Suppressor macrophage (primary cell): Measurements from ENCODE around the gene LMO4.
A peak's percentile ranks its signal among the peaks of the same experiment; 100 is the strongest.

Experiments used
- DNase-seq, 4 experiments: peaks; one replicate each; pipeline ENCODE4 v3.0.0-alpha.2; 2020 to 2022

The LMO4 gene

GRCh38 chr1:87362063-87362833 lies 33.6 kb downstream of the LMO4 start:
- no peak for DNase-seq

GRCh38 chr1:87362834-87363426 lies 34.2 kb downstream of the LMO4 start:
- no peak for DNase-seq

GRCh38 chr1:87367549-87367948 lies 38.9 kb downstream of the LMO4 start:
- no peak for DNase-seq

- DNase-seq: no peak
These were observed 40.2 kb downstream of the LMO4 start for GRCh38 chr1:87368907-87369306.

- DNase-seq: no peak
These were observed 41.2 kb downstream of the LMO4 start for GRCh38 chr1:87369736-87370478.

- DNase-seq: peak; percentile 9 to 60 (median 39)
These were observed 41.9 kb downstream of the LMO4 start for GRCh38 chr1:87370544-87370943.

GRCh38 chr1:87379306-87379705 lies 50.6 kb downstream of the LMO4 start:
- no peak for DNase-seq

GRCh38 chr1:87386217-87386790 lies 57.6 kb downstream of the LMO4 start:
- no peak for DNase-seq

- peak in 1 of 4 experiments; percentile 16 for DNase-seq
These were observed 59.7 kb downstream of the LMO4 start for GRCh38 chr1:87388411-87388810.

- DNase-seq: no peak
These were observed 60.3 kb downstream of the LMO4 start for GRCh38 chr1:87389011-87389410.

GRCh38 chr1:87389546-87389945 lies 60.9 kb downstream of the LMO4 start:
- DNase-seq: no peak

GRCh38 chr1:87392248-87393192 lies 63.8 kb downstream of the LMO4 start:
- DNase-seq: peak in 3 of 4 experiments; percentile 6 to 31 (median 18)

GRCh38 chr1:87393445-87394085 lies 64.9 kb downstream of the LMO4 start:
- no peak for DNase-seq

GRCh38 chr1:87394513-87394912 lies 65.8 kb downstream of the LMO4 start:
- DNase-seq: no peak

GRCh38 chr1:87394982-87395381 lies 66.3 kb downstream of the LMO4 start:
- DNase-seq: no peak
